Sigmoid colon (tissue), 4 donors: ENCODE measurements around the gene MATCAP1.

Experiments used
- POLR2AphosphoS5 ChIP-seq, 4 donors: sonication (generic); formaldehyde crosslinking; IDR thresholded peaks; one replicate each; pipeline ENCODE4 v1.6.1; 2017; ENCODE audit warnings: antibody characterized with exemption in 4 of 4
- TF ChIP-seq, protein P1 (sequence below), 4 experiments: fragments of 450-650 bp in 3 of 4; fragments of 200-600 bp in 1 of 4; IDR thresholded peaks; one replicate each; pipeline ENCODE4 v1.5.1; 2016 to 2019; ENCODE audit warnings: antibody characterized with exemption in 4 of 4, mild to moderate bottlenecking in 3 of 4, moderate library complexity in 2 of 4

DNA sequence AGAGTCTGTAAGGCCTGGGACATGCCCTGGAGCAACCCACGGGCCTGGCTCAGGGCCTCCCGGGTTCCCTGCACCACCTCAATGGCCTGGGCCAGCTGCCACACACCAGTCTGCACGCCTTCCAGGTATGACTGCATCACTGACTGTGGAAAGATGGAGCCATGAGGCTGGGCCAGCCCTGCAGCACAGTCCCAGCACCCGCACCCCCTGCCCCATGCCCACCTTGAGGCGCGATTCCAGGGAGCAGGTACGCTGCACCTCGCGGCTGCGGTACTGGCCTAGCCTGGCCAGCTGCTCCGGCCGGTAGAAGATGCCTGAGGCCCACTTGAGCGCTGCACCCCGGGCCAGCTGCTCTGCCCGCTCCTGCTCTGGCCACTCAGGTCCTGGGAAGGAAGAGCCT is 5.0 kb upstream of the MATCAP1 start:
- TF ChIP-seq, protein P1, sequence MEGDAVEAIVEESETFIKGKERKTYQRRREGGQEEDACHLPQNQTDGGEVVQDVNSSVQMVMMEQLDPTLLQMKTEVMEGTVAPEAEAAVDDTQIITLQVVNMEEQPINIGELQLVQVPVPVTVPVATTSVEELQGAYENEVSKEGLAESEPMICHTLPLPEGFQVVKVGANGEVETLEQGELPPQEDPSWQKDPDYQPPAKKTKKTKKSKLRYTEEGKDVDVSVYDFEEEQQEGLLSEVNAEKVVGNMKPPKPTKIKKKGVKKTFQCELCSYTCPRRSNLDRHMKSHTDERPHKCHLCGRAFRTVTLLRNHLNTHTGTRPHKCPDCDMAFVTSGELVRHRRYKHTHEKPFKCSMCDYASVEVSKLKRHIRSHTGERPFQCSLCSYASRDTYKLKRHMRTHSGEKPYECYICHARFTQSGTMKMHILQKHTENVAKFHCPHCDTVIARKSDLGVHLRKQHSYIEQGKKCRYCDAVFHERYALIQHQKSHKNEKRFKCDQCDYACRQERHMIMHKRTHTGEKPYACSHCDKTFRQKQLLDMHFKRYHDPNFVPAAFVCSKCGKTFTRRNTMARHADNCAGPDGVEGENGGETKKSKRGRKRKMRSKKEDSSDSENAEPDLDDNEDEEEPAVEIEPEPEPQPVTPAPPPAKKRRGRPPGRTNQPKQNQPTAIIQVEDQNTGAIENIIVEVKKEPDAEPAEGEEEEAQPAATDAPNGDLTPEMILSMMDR (IDR thresholded peaks at IDR 0.05): no peak
- TF ChIP-seq POLR2AphosphoS5 (IDR thresholded peaks at IDR 0.05): no peak
